ENCODE data around the gene STIM2.

- TF ChIP-seq CTCF (IDR thresholded peaks at IDR 0.05) (peak; percentile 78 to 84 (median 80)), POLR2A (IDR thresholded peaks at IDR 0.05) (no peak)
Observed at GRCh38 chr4:27048429-27049238, 188.0 kb downstream of the STIM2 start.

Data from right lobe of liver (tissue), 4 donors.